Neural cell (in vitro differentiated cells): Measurements from ENCODE around the gene SPATA2L.

ENCODE experiments used
- CTCF ChIP-seq: fragments of 450-650 bp; IDR thresholded peaks from 2 replicates; pipeline ENCODE4 v1.5.1; 2014; ENCODE audit warnings: antibody characterized with exemption, mild to moderate bottlenecking, moderate library complexity; ENCODE audit not compliant: poor library complexity, severe bottlenecking
- EP300 ChIP-seq: fragments of 450-650 bp; conservative IDR thresholded peaks from 2 replicates; pipeline ENCODE4 v1.6.1; 2014; ENCODE audit warnings: antibody characterized with exemption, mild to moderate bottlenecking, moderate library complexity; ENCODE audit not compliant: poor library complexity, severe bottlenecking
- EZH2 ChIP-seq: fragments of 200-600, 300-800 bp; shearing (Covaris generic), sonication (generic); IDR thresholded peaks from 2 replicates; pipeline ENCODE4 v1.6.1; 2014; ENCODE audit warnings: antibody characterized with exemption, low read length, borderline replicate concordance, mild to moderate bottlenecking; ENCODE audit not compliant: insufficient read depth, poor library complexity, severe bottlenecking
- MXI1 ChIP-seq: fragments of 450-650 bp; conservative IDR thresholded peaks from 2 replicates; pipeline ENCODE4 v1.6.1; 2014; ENCODE audit warnings: antibody characterized with exemption, mild to moderate bottlenecking; ENCODE audit not compliant: poor library complexity, severe bottlenecking
- POLR2AphosphoS5 ChIP-seq: IDR thresholded peaks from 2 replicates; pipeline ENCODE4 v1.6.1; 2012
- TAF1 ChIP-seq: IDR thresholded peaks from 2 replicates; pipeline ENCODE4 v1.6.1; 2012; ENCODE audit warnings: low read depth
- TF ChIP-seq, protein P1 (sequence below): IDR thresholded peaks from 2 replicates; pipeline ENCODE4 v1.6.1; 2012; ENCODE audit warnings: borderline replicate concordance

GRCh38 chr16:89729293-89729692 is 27.8 kb upstream of the SPATA2L start:
- TF ChIP-seq CTCF = no peak
- TF ChIP-seq, protein P1, sequence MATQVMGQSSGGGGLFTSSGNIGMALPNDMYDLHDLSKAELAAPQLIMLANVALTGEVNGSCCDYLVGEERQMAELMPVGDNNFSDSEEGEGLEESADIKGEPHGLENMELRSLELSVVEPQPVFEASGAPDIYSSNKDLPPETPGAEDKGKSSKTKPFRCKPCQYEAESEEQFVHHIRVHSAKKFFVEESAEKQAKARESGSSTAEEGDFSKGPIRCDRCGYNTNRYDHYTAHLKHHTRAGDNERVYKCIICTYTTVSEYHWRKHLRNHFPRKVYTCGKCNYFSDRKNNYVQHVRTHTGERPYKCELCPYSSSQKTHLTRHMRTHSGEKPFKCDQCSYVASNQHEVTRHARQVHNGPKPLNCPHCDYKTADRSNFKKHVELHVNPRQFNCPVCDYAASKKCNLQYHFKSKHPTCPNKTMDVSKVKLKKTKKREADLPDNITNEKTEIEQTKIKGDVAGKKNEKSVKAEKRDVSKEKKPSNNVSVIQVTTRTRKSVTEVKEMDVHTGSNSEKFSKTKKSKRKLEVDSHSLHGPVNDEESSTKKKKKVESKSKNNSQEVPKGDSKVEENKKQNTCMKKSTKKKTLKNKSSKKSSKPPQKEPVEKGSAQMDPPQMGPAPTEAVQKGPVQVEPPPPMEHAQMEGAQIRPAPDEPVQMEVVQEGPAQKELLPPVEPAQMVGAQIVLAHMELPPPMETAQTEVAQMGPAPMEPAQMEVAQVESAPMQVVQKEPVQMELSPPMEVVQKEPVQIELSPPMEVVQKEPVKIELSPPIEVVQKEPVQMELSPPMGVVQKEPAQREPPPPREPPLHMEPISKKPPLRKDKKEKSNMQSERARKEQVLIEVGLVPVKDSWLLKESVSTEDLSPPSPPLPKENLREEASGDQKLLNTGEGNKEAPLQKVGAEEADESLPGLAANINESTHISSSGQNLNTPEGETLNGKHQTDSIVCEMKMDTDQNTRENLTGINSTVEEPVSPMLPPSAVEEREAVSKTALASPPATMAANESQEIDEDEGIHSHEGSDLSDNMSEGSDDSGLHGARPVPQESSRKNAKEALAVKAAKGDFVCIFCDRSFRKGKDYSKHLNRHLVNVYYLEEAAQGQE = no peak
- TF ChIP-seq EP300 = no peak
- no peak for TF ChIP-seq MXI1
- no peak for TF ChIP-seq EZH2
- no peak for TF ChIP-seq TAF1
- no peak for TF ChIP-seq POLR2AphosphoS5
